ENCODE measurements around the gene GPR6.

GPR6 gene

DNA sequence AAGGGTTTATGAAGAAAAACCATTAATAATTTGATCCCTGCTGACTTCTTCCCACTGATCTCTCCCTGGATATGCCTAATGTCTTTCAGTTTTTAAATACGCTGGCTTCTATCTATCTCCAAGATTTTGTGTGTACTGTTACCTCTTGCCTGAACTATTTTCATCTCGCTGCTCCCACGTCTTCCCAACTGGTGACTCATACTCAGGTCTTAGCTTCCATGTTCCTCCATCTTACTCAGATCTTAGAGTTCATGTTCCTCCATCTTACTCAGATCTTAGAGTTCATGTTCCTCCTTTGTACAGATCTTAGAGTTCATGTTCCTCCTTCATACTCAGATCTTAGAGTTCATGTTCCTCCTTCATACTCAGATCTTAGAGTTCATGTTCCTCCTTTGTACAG is 21.6 kb downstream of the GPR6 start:
- TF ChIP-seq, protein P1, sequence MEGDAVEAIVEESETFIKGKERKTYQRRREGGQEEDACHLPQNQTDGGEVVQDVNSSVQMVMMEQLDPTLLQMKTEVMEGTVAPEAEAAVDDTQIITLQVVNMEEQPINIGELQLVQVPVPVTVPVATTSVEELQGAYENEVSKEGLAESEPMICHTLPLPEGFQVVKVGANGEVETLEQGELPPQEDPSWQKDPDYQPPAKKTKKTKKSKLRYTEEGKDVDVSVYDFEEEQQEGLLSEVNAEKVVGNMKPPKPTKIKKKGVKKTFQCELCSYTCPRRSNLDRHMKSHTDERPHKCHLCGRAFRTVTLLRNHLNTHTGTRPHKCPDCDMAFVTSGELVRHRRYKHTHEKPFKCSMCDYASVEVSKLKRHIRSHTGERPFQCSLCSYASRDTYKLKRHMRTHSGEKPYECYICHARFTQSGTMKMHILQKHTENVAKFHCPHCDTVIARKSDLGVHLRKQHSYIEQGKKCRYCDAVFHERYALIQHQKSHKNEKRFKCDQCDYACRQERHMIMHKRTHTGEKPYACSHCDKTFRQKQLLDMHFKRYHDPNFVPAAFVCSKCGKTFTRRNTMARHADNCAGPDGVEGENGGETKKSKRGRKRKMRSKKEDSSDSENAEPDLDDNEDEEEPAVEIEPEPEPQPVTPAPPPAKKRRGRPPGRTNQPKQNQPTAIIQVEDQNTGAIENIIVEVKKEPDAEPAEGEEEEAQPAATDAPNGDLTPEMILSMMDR (IDR thresholded peaks at IDR 0.05; ENCODE audit: low read depth, low read length) = no peak
- DNase-seq (ENCODE audit: extremely low read depth, low read depth) = no peak

DNA sequence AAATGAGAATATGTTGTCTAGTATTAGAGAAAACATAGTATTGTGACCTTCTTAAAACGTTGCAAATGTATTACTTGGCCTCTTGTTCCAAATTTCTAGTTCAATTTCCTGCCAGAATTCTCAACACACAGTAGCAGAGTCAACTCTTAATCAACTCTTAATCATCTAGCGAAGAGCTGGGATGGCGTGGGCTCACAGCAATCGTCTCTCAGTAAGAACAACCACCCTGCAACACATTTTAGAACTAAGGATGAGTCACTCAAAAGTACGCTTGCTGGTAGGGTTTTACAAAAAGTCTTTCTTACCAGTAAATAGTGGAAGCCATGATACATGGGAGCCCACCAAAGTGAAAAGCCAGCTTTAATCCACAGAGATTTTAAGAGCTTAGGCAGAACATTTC is 24.6 kb downstream of the GPR6 start:
- DNase-seq (ENCODE audit: extremely low read depth, low read depth) = no peak
- TF ChIP-seq, protein P1 (IDR thresholded peaks at IDR 0.05; ENCODE audit: low read depth, low read length) = no peak

DNA sequence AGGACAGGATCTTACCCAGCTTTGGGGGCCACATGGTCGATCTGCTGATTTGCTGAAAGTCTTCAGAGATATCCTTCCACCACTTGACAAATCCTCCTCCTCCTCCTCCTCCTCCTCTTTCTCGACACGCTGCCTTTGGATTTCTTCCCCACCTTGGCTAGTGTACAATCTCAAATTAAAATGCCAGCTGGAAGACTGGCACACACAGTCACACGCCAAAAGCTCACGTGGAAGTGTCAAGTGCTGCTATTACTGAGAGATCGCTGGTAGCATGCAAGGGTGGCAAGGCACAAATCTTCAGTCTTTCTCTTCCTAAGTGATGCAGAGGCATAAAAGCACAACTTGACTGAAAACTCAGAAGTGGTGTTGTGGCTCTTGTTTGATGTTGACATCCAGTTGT is 35.3 kb downstream of the GPR6 start:
- TF ChIP-seq, protein P1 (IDR thresholded peaks at IDR 0.05; ENCODE audit: low read depth, low read length) = no peak
- no peak for DNase-seq (ENCODE audit: extremely low read depth, low read depth)

DNA sequence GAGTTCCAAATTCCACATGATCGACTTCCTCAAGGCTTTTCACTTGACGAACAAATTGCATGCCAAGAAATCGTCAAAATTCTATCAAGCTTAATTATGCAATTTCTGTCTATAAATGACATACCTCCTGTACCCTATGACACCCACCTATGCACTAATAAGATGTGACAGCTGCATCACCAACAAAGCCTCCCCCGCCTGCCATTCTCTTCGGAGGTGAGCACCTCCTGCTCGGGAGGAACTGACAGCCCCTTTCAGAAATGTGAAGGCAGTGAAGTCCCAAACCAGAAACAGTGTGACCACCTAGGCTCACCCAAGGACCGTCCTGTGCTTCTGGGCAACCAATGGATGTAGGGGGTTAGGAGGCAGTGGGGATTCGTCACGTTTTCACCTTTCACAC is 37.1 kb downstream of the GPR6 start:
- no peak for DNase-seq (ENCODE audit: extremely low read depth, low read depth)
- TF ChIP-seq, protein P1 (IDR thresholded peaks at IDR 0.05; ENCODE audit: low read depth, low read length) = no peak

DNA sequence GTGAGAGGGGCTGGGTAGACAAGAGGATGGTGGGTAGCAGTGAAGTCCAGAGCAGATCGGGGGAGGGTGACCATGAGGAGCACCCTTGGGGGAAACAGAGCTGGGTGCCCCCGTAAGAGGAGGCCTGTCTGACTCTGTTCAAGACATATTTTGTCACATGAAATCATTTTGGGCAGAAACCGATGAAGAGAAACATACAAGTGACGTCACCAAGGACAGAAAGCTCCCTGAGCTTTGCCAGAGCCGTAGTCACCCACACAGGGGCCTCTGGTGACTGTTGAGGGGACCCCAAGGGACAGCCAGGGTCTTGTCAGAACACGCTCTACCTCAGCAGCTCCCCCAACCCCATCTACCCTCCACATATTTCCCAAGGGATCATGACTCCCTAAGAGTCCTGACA is 39.2 kb downstream of the GPR6 start:
- TF ChIP-seq, protein P1 (IDR thresholded peaks at IDR 0.05; ENCODE audit: low read depth, low read length) = no peak
- no peak for DNase-seq (ENCODE audit: extremely low read depth, low read depth)

DNA sequence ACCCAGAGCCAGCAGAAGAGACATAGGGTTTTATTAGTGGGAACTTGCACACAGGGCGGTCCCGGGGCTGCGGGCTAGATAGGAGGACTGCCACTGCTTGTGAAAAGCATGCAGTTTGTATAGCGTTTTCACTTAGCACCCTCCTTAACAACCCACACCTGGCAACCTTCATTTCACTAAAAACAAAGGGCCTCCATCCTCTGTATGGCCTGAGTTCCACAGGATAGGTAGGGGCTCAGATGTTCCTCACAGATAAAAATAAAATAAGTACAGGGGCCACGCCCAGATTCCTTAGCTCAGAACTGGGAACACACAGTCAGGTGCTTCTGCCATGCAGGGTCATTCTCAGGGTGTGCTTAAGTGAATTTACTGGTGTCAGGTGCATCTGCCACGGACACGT is 39.8 kb downstream of the GPR6 start:
- TF ChIP-seq, protein P1 (IDR thresholded peaks at IDR 0.05; ENCODE audit: low read depth, low read length) = no peak
- no peak for DNase-seq (ENCODE audit: extremely low read depth, low read depth)

DNA sequence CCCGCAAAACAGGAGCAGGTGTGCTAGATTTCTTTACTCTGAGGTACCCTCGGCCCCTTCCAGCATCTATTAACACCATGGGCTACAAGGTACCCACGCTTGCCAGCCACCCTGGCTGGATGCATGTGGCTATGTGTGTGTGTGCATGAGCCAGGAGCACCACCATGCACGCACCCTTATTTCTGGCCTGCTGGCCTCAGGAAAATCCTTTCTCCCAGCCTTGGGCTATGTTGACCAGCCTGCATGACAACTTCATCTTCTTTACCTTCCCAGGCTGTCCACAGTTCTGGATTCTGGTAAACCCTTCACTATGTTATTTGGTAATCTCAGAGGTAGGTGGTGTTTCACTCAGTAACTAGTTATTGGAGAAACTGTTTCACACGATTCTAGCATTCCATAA is 40.4 kb downstream of the GPR6 start:
- DNase-seq (ENCODE audit: extremely low read depth, low read depth) = no peak
- TF ChIP-seq, protein P1 (IDR thresholded peaks at IDR 0.05; ENCODE audit: low read depth, low read length) = no peak
